Measurements from ENCODE around the gene EFHB. TPM values are rescaled to one million over a fixed set of nuclear protein-coding genes. Genes with fewer than 3 reads are reported as not detected.
A peak's percentile ranks its signal among the peaks of the same experiment; 100 is the strongest.
"Not testable (repeated sequence)": the region's sequence is repeated elsewhere in the genome, so short reads cannot be mapped to it uniquely, and the experiment has no call there.

EFHB gene
- total and polyA plus RNA-seq, 8 donors = 0.83 to 1.7 TPM; not detected in 6

DNA sequence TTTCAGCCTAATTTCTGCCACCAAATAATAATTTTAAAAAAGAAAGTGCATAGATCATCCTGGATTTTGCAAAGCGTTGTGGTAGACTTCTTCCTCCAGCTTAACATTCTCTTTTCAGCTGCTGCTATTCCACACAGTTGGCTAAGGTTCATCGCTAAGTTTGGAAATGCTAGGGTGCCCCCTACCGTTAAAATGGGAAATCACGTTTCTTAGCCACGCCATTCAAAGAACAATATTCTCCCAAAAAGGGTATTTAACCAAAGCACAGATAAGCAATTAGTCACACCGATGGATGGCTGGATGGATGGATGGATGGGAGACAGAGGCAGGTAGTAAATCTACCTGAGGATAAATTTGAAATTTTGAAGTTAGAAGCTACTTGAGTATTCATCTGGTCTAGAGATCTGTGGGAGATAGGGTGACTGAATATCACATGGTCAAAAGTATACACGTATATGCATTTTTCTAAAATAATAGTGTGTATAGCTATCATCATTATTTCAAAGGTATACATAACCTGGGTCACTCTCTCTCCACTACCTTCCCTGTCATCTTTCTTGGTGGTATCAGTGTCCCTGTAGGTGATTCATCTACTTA lies 67.2 kb downstream of the EFHB start:
- Histone ChIP-seq H3K4me3 (no peak overlapping the region), H3K27me3 (no peaks in the 10 kb centered on the region), H3K4me1 (no peaks in the 10 kb centered on the region), H3K9me3 (no peaks in the 10 kb centered on the region), H3K36me3 (no peaks in the 10 kb centered on the region), H3K27ac (no peak overlapping the region)
- TF ChIP-seq, protein P1, sequence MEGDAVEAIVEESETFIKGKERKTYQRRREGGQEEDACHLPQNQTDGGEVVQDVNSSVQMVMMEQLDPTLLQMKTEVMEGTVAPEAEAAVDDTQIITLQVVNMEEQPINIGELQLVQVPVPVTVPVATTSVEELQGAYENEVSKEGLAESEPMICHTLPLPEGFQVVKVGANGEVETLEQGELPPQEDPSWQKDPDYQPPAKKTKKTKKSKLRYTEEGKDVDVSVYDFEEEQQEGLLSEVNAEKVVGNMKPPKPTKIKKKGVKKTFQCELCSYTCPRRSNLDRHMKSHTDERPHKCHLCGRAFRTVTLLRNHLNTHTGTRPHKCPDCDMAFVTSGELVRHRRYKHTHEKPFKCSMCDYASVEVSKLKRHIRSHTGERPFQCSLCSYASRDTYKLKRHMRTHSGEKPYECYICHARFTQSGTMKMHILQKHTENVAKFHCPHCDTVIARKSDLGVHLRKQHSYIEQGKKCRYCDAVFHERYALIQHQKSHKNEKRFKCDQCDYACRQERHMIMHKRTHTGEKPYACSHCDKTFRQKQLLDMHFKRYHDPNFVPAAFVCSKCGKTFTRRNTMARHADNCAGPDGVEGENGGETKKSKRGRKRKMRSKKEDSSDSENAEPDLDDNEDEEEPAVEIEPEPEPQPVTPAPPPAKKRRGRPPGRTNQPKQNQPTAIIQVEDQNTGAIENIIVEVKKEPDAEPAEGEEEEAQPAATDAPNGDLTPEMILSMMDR (IDR thresholded peaks at IDR 0.05) = peak in 5 of 7 experiments; percentile 53 to 69 (median 59)
- no peak for TF ChIP-seq POLR2A (IDR thresholded peaks at IDR 0.05)
- intact Hi-C loops (cut with DNase I; ENCODE audit: low total_unique reads) = no loop called here
- peak; percentile 37 to 85 for DNase-seq
- WGBS, 5 donors = 4 to 8% (median 7%) methylated on average over 7 of the region's 7 CpGs

DNA sequence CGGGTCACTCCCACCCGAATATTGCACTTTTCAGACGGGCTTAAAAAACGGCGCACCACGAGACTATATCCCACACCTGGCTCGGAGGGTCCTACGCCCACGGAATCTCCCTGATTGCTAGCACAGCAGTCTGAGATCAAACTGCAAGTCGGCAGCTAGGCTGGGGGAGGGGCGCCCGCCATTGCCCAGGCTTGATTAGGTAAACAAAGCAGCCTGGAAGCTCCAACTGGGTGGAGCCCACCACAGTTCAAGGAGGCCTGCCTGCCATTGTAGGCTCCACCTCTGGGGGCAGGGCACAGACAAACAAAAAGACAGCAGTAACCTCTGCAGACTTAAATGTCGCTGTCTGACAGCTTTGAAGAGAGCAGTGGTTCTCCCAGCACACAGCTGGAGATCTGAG lies 78.7 kb downstream of the EFHB start:
- H3K27me3 ChIP-seq; H3K27ac ChIP-seq; H3K4me3 ChIP-seq; DNase-seq; H3K36me3 ChIP-seq; H3K4me1 ChIP-seq; intact Hi-C loops (cut with DNase I; ENCODE audit: low total_unique reads): not testable (repeated sequence)
- H3K9me3 ChIP-seq = peaks cover 0 to 20% (median 8%) of the 10 kb centered on the region in 4 donors
- 53 to 79% (median 69%) methylated on average over 9 to 13 of the region's 13 CpGs for WGBS, 5 donors

DNA sequence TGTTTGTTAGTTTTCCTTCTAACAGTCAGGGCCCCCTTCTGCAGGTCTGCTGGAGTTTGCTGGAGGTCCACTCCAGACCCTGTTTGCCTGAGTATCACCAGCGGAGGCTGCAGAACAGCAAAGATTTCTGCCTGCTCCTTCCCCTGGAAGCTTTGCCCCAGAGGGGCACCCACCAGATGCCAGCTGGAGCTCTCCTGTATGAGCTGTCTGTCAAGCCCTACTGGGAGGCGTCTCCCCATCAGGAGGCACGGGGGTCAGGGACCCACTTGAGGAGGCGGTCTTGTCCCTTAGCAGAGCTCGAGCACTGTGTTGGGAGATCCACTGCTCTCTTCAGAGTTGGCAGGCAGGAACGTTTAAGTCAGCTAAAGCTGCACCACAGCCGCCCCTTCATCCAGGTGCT lies 87.4 kb downstream of the EFHB start:
- DNase-seq, H3K27ac ChIP-seq: not testable (repeated sequence)
- WGBS, 5 donors = 81 to 84% (median 83%) methylated on average over 7 of the region's 7 CpGs

More for the DNA sequence above, 87.4 kb downstream of the EFHB start:
- intact Hi-C loops (cut with DNase I; ENCODE audit: low total_unique reads); H3K27me3 ChIP-seq; H3K4me3 ChIP-seq; H3K4me1 ChIP-seq; H3K36me3 ChIP-seq: not testable (repeated sequence)
- peaks cover 0 to 36% (median 19%) of the 10 kb centered on the region in 4 donors for H3K9me3 ChIP-seq

Other genes with a start within 250 kb of the EFHB start
- gene RAB5A, start 12.9 kb upstream of the EFHB start, total RNA-seq = 100 to 1,000 TPM in 1 of 5 donors, 10 to 100 TPM in 3, 1 to 10 TPM in 1; 9.3 to 163 (median 47.1) TPM
- 10 to 100 TPM; 27.0 to 52.2 (median 31.4) TPM for gene RAB5A, start 12.9 kb upstream of the EFHB start, polyA plus RNA-seq
- not detected for gene PP2D1, start 78.0 kb upstream of the EFHB start, total RNA-seq
- not detected for gene PP2D1, start 78.0 kb upstream of the EFHB start, polyA plus RNA-seq
- 100 to 1,000 TPM in 1 of 5 donors, 10 to 100 TPM in 3, 1 to 10 TPM in 1; 3.8 to 208 (median 34.1) TPM for gene KAT2B, start 106.2 kb upstream of the EFHB start, total RNA-seq
- gene KAT2B, start 106.2 kb upstream of the EFHB start, polyA plus RNA-seq = 10 to 100 TPM; 10.3 to 16.9 (median 16.8) TPM